Activated naive CD4-positive, alpha-beta T cell treated with anti-CD3 and anti-CD28 coated beads, Interleukin-2, amount 50 U/mL, for 72 hours (primary cell): Measurements from ENCODE around the gene CHST11. TPM values are rescaled to one million over a fixed set of nuclear protein-coding genes. Genes with fewer than 3 reads are reported as not detected.

Source experiments
- ATAC-seq, 2 donors: fragments of 150-1000 bp; cut with Tn5 transposase; 2 replicates each; pipeline ENCODE4 v1.10.0; 2021; ENCODE audit warnings: mild to moderate bottlenecking in 2 of 2, moderate library complexity in 2 of 2
- DNase-seq, 2 donors: peaks; one replicate each; pipeline ENCODE4 v3.0.0; 2021 to 2022; ENCODE audit warnings: low spot score in 2 of 2
- H3K27ac Mint-ChIP-seq, 2 donors: one replicate each; pipeline ENCODE4 v1.8.0; 2022; ENCODE audit warnings: mild to moderate bottlenecking in 2 of 2, mixed read lengths in 2 of 2
- H3K36me3 Mint-ChIP-seq, 2 donors: one replicate each; pipeline ENCODE4 v1.8.0; 2022; ENCODE audit warnings: mixed read lengths in 2 of 2
- H3K9me3 Mint-ChIP-seq, 2 donors: one replicate each; pipeline ENCODE4 v1.8.0; 2022; ENCODE audit warnings: mixed read lengths in 2 of 2
- total RNA-seq, 2 donors: library from RNA; stranded (reverse); gene quantifications; one replicate each; pipeline ENCODE4 v1.2.3, GENCODE V29; 2022

CHST11 gene
- 10 to 100 TPM; 20.0 to 40.0 TPM for total RNA-seq

- DNase-seq (peak; percentile 72 to 86), ATAC-seq (peak; percentile 83)
- Mint-ChIP-seq H3K9me3 (no peaks in the 10 kb centered on the region), H3K36me3 (peaks cover 15 to 34% of the 10 kb centered on the region in 2 donors), H3K27ac (peak within 1 kb of the TSS; percentile 91 to 99)
Measured at GRCh38 chr12:104456417-104456949, at the start of gene CHST11. TSS of gene CHST11 (plus strand) at chr12:104456948.

GRCh38 chr12:104407438-104407837 is 49.3 kb upstream of the CHST11 start:
- no peak overlapping the region for H3K27ac Mint-ChIP-seq
- H3K9me3 Mint-ChIP-seq: no peaks in the 10 kb centered on the region
- no peak for ATAC-seq
- H3K36me3 Mint-ChIP-seq: peaks cover 0 to 8% of the 10 kb centered on the region in 2 donors
- DNase-seq: no peak

GRCh38 chr12:104407922-104408321 is 48.8 kb upstream of the CHST11 start:
- H3K9me3 Mint-ChIP-seq: no peaks in the 10 kb centered on the region
- DNase-seq: no peak
- no peak overlapping the region for H3K27ac Mint-ChIP-seq
- no peak for ATAC-seq
- peaks cover 0 to 8% of the 10 kb centered on the region in 2 donors for H3K36me3 Mint-ChIP-seq

- Mint-ChIP-seq H3K27ac (no peak overlapping the region), H3K36me3 (peaks cover 0 to 8% of the 10 kb centered on the region in 2 donors), H3K9me3 (no peaks in the 10 kb centered on the region)
- ATAC-seq: no peak
- no peak for DNase-seq
Measured at GRCh38 chr12:104410326-104410725, 46.4 kb upstream of the CHST11 start.

GRCh38 chr12:104410786-104411185 is 46.0 kb upstream of the CHST11 start:
- ATAC-seq (no peak), DNase-seq (no peak)
- no peaks in the 10 kb centered on the region for H3K9me3 Mint-ChIP-seq
- no peak overlapping the region for H3K27ac Mint-ChIP-seq
- H3K36me3 Mint-ChIP-seq: peaks cover 0 to 8% of the 10 kb centered on the region in 2 donors

- no peaks in the 10 kb centered on the region for H3K9me3 Mint-ChIP-seq
- no peak for DNase-seq
- H3K27ac Mint-ChIP-seq: peak overlapping the region in 1 of 2 donors; percentile 16
- ATAC-seq: no peak
- H3K36me3 Mint-ChIP-seq: peaks cover 0 to 8% of the 10 kb centered on the region in 2 donors
Measured at GRCh38 chr12:104411826-104412641, 44.7 kb upstream of the CHST11 start.

- Mint-ChIP-seq H3K9me3 (no peaks in the 10 kb centered on the region), H3K27ac (no peak overlapping the region), H3K36me3 (peaks cover 0 to 8% of the 10 kb centered on the region in 2 donors)
- no peak for DNase-seq
- no peak for ATAC-seq
Measured at GRCh38 chr12:104412681-104413080, 44.1 kb upstream of the CHST11 start.

- H3K36me3 Mint-ChIP-seq: peaks cover 0 to 8% of the 10 kb centered on the region in 2 donors
- ATAC-seq (no peak), DNase-seq (no peak)
- no peaks in the 10 kb centered on the region for H3K9me3 Mint-ChIP-seq
- H3K27ac Mint-ChIP-seq: no peak overlapping the region
Measured at GRCh38 chr12:104413330-104413729, 43.4 kb upstream of the CHST11 start.

GRCh38 chr12:104414581-104415341 is 42.0 kb upstream of the CHST11 start:
- Mint-ChIP-seq H3K36me3 (peaks cover 0 to 8% of the 10 kb centered on the region in 2 donors), H3K9me3 (no peaks in the 10 kb centered on the region), H3K27ac (no peak overlapping the region)
- no peak for DNase-seq
- no peak for ATAC-seq

- Mint-ChIP-seq H3K27ac (no peak overlapping the region), H3K36me3 (peaks cover 0 to 8% of the 10 kb centered on the region in 2 donors), H3K9me3 (no peaks in the 10 kb centered on the region)
- no peak for ATAC-seq
- no peak for DNase-seq
Measured at GRCh38 chr12:104415342-104415980, 41.3 kb upstream of the CHST11 start.

GRCh38 chr12:104416136-104416535 is 40.6 kb upstream of the CHST11 start:
- ATAC-seq (no peak), DNase-seq (no peak)
- H3K9me3 Mint-ChIP-seq: no peaks in the 10 kb centered on the region
- H3K27ac Mint-ChIP-seq: no peak overlapping the region
- H3K36me3 Mint-ChIP-seq: peaks cover 0 to 8% of the 10 kb centered on the region in 2 donors

- Mint-ChIP-seq H3K27ac (no peak overlapping the region), H3K9me3 (no peaks in the 10 kb centered on the region), H3K36me3 (peaks cover 0 to 7% of the 10 kb centered on the region in 2 donors)
- ATAC-seq (no peak), DNase-seq (no peak)
Measured at GRCh38 chr12:104416585-104416984, 40.2 kb upstream of the CHST11 start.

- H3K27ac Mint-ChIP-seq: no peak overlapping the region
- ATAC-seq (no peak), DNase-seq (no peak)
- H3K9me3 Mint-ChIP-seq: peaks cover 0 to 5% of the 10 kb centered on the region in 2 donors
- H3K36me3 Mint-ChIP-seq: peaks cover 0 to 18% of the 10 kb centered on the region in 2 donors
Measured at GRCh38 chr12:104419717-104420116, 37.0 kb upstream of the CHST11 start.

GRCh38 chr12:104420868-104421267 is 35.9 kb upstream of the CHST11 start:
- Mint-ChIP-seq H3K9me3 (peaks cover 0 to 5% of the 10 kb centered on the region in 2 donors), H3K36me3 (peaks cover 0 to 18% of the 10 kb centered on the region in 2 donors), H3K27ac (peak overlapping the region in 1 of 2 donors; percentile 72)
- peak in 1 of 2 donors; percentile 19 for DNase-seq
- peak; percentile 86 to 97 for ATAC-seq

- Mint-ChIP-seq H3K36me3 (peaks cover 0 to 18% of the 10 kb centered on the region in 2 donors), H3K9me3 (peaks cover 0 to 9% of the 10 kb centered on the region in 2 donors), H3K27ac (peak overlapping the region in 1 of 2 donors; percentile 72)
- ATAC-seq: peak in 1 of 2 donors; percentile 11
- no peak for DNase-seq
Measured at GRCh38 chr12:104421343-104421742, 35.4 kb upstream of the CHST11 start.

- Mint-ChIP-seq H3K9me3 (peaks cover 0 to 10% of the 10 kb centered on the region in 2 donors), H3K36me3 (peaks cover 0 to 18% of the 10 kb centered on the region in 2 donors), H3K27ac (no peak overlapping the region)
- no peak for DNase-seq
- no peak for ATAC-seq
Measured at GRCh38 chr12:104422441-104422840, 34.3 kb upstream of the CHST11 start.
